Liver (tissue), 9 donors: Measurements from ENCODE around the gene FGG. TPM values are rescaled to one million over a fixed set of nuclear protein-coding genes. Genes with fewer than 3 reads are reported as not detected.

Experiments
- DNase-seq: peaks from one replicate; pipeline ENCODE4 v3.0.0-alpha.2; 2017; ENCODE audit warnings: low spot score
- H3K27ac ChIP-seq, 2 donors: one replicate each; pipeline ENCODE4 v1.7.0; 2013; ENCODE audit warnings: inconsistent platforms in 2 of 2, low read length in 2 of 2, control low read depth in 1 of 2, low read depth in 1 of 2, mild to moderate bottlenecking in 1 of 2
- H3K27me3 ChIP-seq, 4 donors: one replicate each; pipeline versions ENCODE4 v1.6.1 to v1.7.0; 2013; ENCODE audit warnings: low read length in 3 of 4, inconsistent platforms in 1 of 4, mild to moderate bottlenecking in 1 of 4, moderate library complexity in 1 of 4; ENCODE audit not compliant: control insufficient read depth in 4 of 4, insufficient read depth in 4 of 4
- H3K36me3 ChIP-seq, 4 donors: one replicate each; pipeline versions ENCODE4 v1.6.1 to v1.7.0; 2013; ENCODE audit warnings: low read length in 3 of 4, mild to moderate bottlenecking in 3 of 4, low read depth in 1 of 4, moderate library complexity in 1 of 4; ENCODE audit not compliant: control insufficient read depth in 4 of 4, insufficient read depth in 3 of 4
- H3K4me1 ChIP-seq, 4 donors: one replicate each; pipeline versions ENCODE4 v1.6.1 to v1.7.0; 2013; ENCODE audit warnings: low read length in 3 of 4, mild to moderate bottlenecking in 3 of 4, moderate library complexity in 1 of 4; ENCODE audit not compliant: control insufficient read depth in 4 of 4, insufficient read depth in 4 of 4
- H3K4me3 ChIP-seq, 3 donors: one replicate each; pipeline versions ENCODE4 v1.6.1 to v1.7.0; 2013; ENCODE audit warnings: low read length in 3 of 3, control low read depth in 1 of 3, low read depth in 1 of 3, mild to moderate bottlenecking in 1 of 3
- H3K9ac ChIP-seq, 2 donors: one replicate each; pipeline ENCODE4 v1.7.0; 2013; ENCODE audit warnings: low read length in 2 of 2, mild to moderate bottlenecking in 2 of 2, moderate library complexity in 2 of 2, control low read depth in 1 of 2, low read depth in 1 of 2
- H3K9me3 ChIP-seq, 4 donors: one replicate each; pipeline versions ENCODE4 v1.6.1 to v1.7.0; 2013; ENCODE audit warnings: low read length in 3 of 4; ENCODE audit not compliant: control insufficient read depth in 4 of 4
- FOXA1 ChIP-seq: IDR thresholded peaks from 2 replicates; pipeline ENCODE4 v1.6.1; 2016; ENCODE audit warnings: antibody characterized with exemption
- FOXA2 ChIP-seq: IDR thresholded peaks from 2 replicates; pipeline ENCODE4 v1.6.1; 2016; ENCODE audit warnings: antibody characterized with exemption
- GABPA ChIP-seq, 2 donors: IDR thresholded peaks in 1 of 2; conservative IDR thresholded peaks in 1 of 2; 2 replicates each; pipeline ENCODE4 v1.6.1; 2016; ENCODE audit warnings: antibody characterized with exemption in 2 of 2, mild to moderate bottlenecking in 1 of 2, moderate library complexity in 1 of 2
- HNF4A ChIP-seq, 2 donors: conservative IDR thresholded peaks; 2 replicates each; pipeline ENCODE4 v1.6.1; 2016; ENCODE audit warnings: antibody characterized with exemption in 2 of 2, mild to moderate bottlenecking in 2 of 2
- HNF4G ChIP-seq: IDR thresholded peaks from 2 replicates; pipeline ENCODE4 v1.6.1; 2016; ENCODE audit warnings: antibody characterized with exemption
- JUND ChIP-seq, 2 donors: IDR thresholded peaks; 2 replicates each; pipeline ENCODE4 v1.6.1; 2016; ENCODE audit warnings: antibody characterized with exemption in 2 of 2
- NR2F2 ChIP-seq: IDR thresholded peaks from 2 replicates; pipeline ENCODE4 v1.6.1; 2016; ENCODE audit warnings: antibody characterized with exemption
- SP1 ChIP-seq: IDR thresholded peaks from 2 replicates; pipeline ENCODE4 v1.6.1; 2018; ENCODE audit warnings: antibody characterized with exemption, mild to moderate bottlenecking
- TAF1 ChIP-seq: conservative IDR thresholded peaks from 2 replicates; pipeline ENCODE4 v1.6.1; 2016; ENCODE audit warnings: antibody characterized with exemption, mild to moderate bottlenecking
- YY1 ChIP-seq: IDR thresholded peaks from 2 replicates; pipeline ENCODE4 v1.6.1; 2016; ENCODE audit warnings: antibody characterized with exemption, mild to moderate bottlenecking
- WGBS: extraction: QIAGEN DNeasy Blood & Tissue Kit; methylation state at CpG from one replicate; pipeline ENCODE4 v1.1.7; 2013; 5-methylcytosine and 5-hydroxymethylcytosine counted together
- polyA plus RNA-seq, 2 donors: library from polyadenylated mRNA; stranded (reverse) in 1 of 2; unstranded in 1 of 2; fragments of 200-250 nt in 1 of 2; fragments of >200 nt in 1 of 2; fragmentation: Nextera tagmentation in 1 of 2; extraction: Ambion mirVana in 1 of 2; gene quantifications; one replicate each; pipeline versions ENCODE4 v1.2.1 to v1.2.3, GENCODE V29; 2013 to 2015
- total RNA-seq, 2 donors: library from RNA; depleted of rRNA; stranded (reverse); fragments of >200 nt; gene quantifications; one replicate each; pipeline ENCODE4 v1.2.3, GENCODE V29; 2014
- TF ChIP-seq, protein P1 (sequence below): IDR thresholded peaks from 2 replicates; pipeline ENCODE4 v1.6.1; 2016; ENCODE audit warnings: antibody characterized with exemption
- TF ChIP-seq, protein P2 (sequence below): fragments of 150-350 bp; IDR thresholded peaks from 2 replicates; pipeline ENCODE4 v1.5.1; 2017; ENCODE audit warnings: improper control_type of control experiment, low read depth, low read length; ENCODE audit not compliant: missing input control
- donor health status: healthy.
- donor health status: healthy.
- donor health status: healthy.
- donor health status: healthy.
- donor health status: healthy.

FGG gene
- total and polyA plus RNA-seq, 4 donors: 7,404 to 20,700 (median 15,071) TPM

- DNase-seq: no peak
- H3K9me3 ChIP-seq: no peaks in the 10 kb centered on the region
- H3K27me3 ChIP-seq: no peaks in the 10 kb centered on the region
- H3K9ac ChIP-seq: peak overlapping the region; percentile 53 to 95
- peak overlapping the region; percentile 47 to 62 for H3K27ac ChIP-seq
- no peak for TF ChIP-seq FOXA1
- TF ChIP-seq, protein P1, sequence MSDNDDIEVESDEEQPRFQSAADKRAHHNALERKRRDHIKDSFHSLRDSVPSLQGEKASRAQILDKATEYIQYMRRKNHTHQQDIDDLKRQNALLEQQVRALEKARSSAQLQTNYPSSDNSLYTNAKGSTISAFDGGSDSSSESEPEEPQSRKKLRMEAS: no peak
- no peak for TF ChIP-seq SP1
- TF ChIP-seq, protein P2, sequence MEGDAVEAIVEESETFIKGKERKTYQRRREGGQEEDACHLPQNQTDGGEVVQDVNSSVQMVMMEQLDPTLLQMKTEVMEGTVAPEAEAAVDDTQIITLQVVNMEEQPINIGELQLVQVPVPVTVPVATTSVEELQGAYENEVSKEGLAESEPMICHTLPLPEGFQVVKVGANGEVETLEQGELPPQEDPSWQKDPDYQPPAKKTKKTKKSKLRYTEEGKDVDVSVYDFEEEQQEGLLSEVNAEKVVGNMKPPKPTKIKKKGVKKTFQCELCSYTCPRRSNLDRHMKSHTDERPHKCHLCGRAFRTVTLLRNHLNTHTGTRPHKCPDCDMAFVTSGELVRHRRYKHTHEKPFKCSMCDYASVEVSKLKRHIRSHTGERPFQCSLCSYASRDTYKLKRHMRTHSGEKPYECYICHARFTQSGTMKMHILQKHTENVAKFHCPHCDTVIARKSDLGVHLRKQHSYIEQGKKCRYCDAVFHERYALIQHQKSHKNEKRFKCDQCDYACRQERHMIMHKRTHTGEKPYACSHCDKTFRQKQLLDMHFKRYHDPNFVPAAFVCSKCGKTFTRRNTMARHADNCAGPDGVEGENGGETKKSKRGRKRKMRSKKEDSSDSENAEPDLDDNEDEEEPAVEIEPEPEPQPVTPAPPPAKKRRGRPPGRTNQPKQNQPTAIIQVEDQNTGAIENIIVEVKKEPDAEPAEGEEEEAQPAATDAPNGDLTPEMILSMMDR: no peak
- TF ChIP-seq FOXA2: no peak
- no peak for TF ChIP-seq HNF4G
- no peak for TF ChIP-seq YY1
- peak overlapping the region; percentile 77 to 89 (median 87) for H3K4me3 ChIP-seq
- peaks cover 3 to 38% (median 17%) of the 10 kb centered on the region in 4 donors for H3K4me1 ChIP-seq
- H3K36me3 ChIP-seq: peaks cover 2 to 39% (median 28%) of the 10 kb centered on the region in 4 donors
- 23% methylated on average over 4 of the region's 4 CpGs for WGBS
These were observed 1.9 kb downstream of the FGG start for GRCh38 chr4:154610582-154610981.

GRCh38 chr4:154609532-154609931 lies 2.9 kb downstream of the FGG start:
- H3K27me3 ChIP-seq: no peaks in the 10 kb centered on the region
- TF ChIP-seq FOXA2: no peak
- no peak for TF ChIP-seq GABPA (IDR thresholded peaks at IDR 0.05 in 1 of 2, conservative IDR thresholded peaks at IDR 0.05 in 1 of 2)
- no peak for TF ChIP-seq SP1
- TF ChIP-seq HNF4A (conservative IDR thresholded peaks at IDR 0.05): no peak
- peak; percentile 22 for TF ChIP-seq TAF1
- no peak for TF ChIP-seq NR2F2
- H3K9me3 ChIP-seq: no peaks in the 10 kb centered on the region
- H3K27ac ChIP-seq: peak overlapping the region; percentile 17 to 27
- peaks cover 3 to 36% (median 9%) of the 10 kb centered on the region in 4 donors for H3K4me1 ChIP-seq
- 43% methylated on average over 4 of the region's 4 CpGs for WGBS
- peaks cover 2 to 43% (median 31%) of the 10 kb centered on the region in 4 donors for H3K36me3 ChIP-seq
- peak overlapping the region; percentile 51 to 89 (median 87) for H3K4me3 ChIP-seq
- H3K9ac ChIP-seq: peak overlapping the region; percentile 83 to 95
- no peak for DNase-seq

- DNase-seq: no peak
- peaks cover 2 to 46% (median 31%) of the 10 kb centered on the region in 4 donors for H3K36me3 ChIP-seq
- no peaks in the 10 kb centered on the region for H3K27me3 ChIP-seq
- peaks cover 3 to 30% (median 6%) of the 10 kb centered on the region in 4 donors for H3K4me1 ChIP-seq
- WGBS: 48% methylated on average over 3 of the region's 3 CpGs
- H3K9ac ChIP-seq: peak overlapping the region; percentile 36 to 95
- peak overlapping the region; percentile 27 to 31 for H3K27ac ChIP-seq
- H3K4me3 ChIP-seq: peak overlapping the region; percentile 51 to 89 (median 87)
- TF ChIP-seq SP1 (peak; percentile 13), JUND (IDR thresholded peaks at IDR 0.05) (peak in 1 of 2 donors; percentile 13), HNF4A (conservative IDR thresholded peaks at IDR 0.05) (no peak), TAF1 (peak; percentile 7)
- no peaks in the 10 kb centered on the region for H3K9me3 ChIP-seq
These were observed 3.8 kb downstream of the FGG start for GRCh38 chr4:154608361-154609252.
